ENCODE measurements around the gene FIG4.
"Not testable (repeated sequence)": the region's sequence is repeated elsewhere in the genome, so short reads cannot be mapped to it uniquely, and the experiment has no call there.

The FIG4 gene

GRCh38 chr6:109794201-109794923 lies 103.3 kb downstream of the FIG4 start:
- no peak for DNase-seq

- DNase-seq: no peak
These were observed 105.0 kb downstream of the FIG4 start for GRCh38 chr6:109795994-109796555.

DNA sequence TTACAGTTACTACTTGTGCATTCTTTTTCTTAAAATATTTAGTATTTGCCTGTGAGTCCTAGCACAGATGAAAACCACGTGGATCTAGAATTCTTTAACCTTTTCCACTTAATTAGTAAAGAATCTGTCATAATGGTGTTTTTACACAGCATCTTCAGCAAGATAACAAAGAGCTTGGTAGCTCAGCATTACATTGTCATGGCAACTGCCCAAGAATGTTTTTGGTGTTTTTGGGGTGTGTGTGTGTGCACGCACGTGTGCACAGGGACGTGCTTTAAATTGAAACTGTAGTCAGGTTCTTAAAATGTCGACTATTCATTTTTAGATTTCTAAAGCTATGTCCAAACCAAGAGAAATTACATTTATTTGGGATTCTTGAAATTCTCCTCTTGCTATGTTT lies 108.0 kb downstream of the FIG4 start:
- DNase-seq: no peak

- no peak for DNase-seq
These were observed 108.6 kb downstream of the FIG4 start for GRCh38 chr6:109799664-109800063.

DNA sequence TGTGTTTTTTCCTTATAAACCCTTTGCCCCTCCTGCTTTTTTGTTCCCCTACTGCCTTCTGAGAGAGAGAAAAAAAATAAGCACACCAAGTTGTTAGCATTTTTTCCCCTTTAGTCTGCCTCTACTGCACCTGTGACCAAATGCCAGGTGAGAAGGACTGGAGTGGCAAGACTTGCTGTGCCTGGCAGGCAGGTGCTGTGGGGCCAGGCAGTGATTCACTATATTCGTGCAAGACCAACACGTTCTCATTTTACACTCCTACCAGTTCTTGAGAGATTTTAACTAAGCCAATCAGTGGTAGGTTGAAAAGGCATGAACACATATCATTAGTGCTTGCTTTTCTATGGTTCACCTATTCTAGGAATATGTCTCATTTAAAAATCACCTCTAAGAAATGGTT lies 109.7 kb downstream of the FIG4 start:
- DNase-seq: no peak

DNA sequence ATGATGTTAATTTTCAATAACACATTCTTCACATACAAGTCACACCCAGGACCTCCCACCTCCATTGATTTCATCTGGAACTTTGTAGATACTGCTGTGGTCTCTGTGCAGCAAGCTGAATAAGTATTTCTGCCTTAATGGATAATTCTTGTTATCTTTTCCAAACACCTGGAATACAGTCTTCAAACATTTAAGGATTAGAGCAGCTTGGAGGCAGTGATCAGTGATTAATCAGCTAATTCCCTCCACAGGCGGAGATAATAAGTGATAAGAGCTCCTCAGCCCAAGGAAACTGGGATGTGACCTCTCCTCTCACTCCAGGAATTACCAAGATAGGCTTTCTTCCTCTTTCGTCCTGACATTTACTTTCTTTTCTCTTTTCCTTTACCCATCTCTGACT lies 110.7 kb downstream of the FIG4 start:
- no peak for DNase-seq

DNA sequence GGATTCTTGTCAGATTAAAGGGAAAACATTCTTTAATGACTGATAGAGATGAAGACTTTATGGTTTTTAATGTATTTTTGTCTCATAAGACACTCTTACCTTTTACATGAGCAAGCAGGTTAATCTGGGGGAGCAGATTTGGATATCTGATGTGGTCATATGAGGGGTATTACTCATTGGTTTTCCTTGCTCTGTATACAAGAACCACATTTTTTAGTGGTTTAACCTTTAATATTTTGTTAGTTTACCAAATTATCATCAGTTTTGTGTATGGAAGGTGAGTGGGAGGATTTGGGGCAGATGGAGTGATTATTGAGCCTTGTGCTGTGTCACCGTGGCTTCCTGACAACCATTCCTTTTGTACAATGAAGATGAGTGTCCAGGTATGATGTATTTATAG lies 112.9 kb downstream of the FIG4 start:
- no peak for DNase-seq

GRCh38 chr6:109807881-109808280 lies 116.8 kb downstream of the FIG4 start:
- no peak for DNase-seq

DNA sequence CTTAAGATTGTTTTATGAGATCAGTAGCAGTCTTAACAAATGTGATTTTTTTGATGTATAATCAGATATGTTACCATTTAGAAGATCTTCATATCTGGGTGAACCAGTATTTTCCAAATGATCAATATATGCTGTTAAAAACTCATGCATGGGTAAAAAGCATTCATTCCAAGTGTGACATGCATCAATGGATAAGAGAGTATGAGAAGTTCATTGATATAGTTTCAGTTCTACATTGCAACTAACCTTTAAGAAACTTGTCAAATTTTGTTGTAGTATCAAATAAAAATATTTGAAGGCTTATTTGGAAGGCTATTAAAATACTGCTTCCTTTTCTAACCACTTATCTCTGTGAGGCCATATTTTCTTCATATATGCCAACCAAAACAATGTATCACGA lies 117.7 kb downstream of the FIG4 start:
- DNase-seq: no peak

GRCh38 chr6:109815054-109815453 lies 124.0 kb downstream of the FIG4 start:
- no peak for DNase-seq

- DNase-seq: peak in 1 of 56 donors; percentile 29
These were observed 125.6 kb downstream of the FIG4 start for GRCh38 chr6:109816452-109817374.

GRCh38 chr6:109820706-109821350 lies 129.7 kb downstream of the FIG4 start:
- DNase-seq: no peak

DNA sequence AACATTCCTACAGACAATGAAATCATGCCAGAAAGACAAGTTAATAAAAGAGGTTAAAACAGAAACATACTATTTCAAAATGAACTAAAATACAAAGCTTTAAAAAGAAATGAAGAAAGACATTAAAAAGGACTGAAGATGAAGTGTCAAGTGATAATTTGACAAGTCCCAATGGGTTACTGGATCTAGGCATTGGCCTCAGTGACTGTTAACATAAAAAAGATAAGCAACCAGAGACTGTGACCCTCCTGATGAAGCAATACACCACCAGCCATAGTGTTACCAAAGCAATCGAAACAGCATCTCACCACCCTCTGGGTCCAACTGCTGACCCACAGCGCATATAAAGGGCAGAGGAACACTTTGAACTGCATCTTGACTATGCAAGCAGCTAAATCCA lies 130.3 kb downstream of the FIG4 start:
- DNase-seq: no peak

DNA sequence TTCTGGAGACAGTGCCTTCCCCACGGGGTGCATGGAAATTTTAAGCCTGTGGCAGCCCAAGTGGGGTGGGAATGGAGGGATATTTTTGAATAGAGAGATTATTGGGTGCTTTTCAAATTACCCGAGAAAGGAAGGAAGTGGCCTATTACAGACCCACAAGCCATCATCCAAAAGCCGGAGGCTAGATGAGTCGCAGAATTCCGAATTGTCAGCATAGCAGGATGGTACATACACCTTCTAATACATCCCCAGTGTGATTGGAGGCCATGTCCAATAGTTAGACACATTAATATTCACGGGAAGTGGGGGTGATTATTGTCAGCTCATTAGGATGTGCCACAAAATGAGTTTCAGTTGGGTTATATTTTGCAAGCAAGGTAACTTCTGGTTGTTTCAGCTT lies 133.0 kb downstream of the FIG4 start:
- DNase-seq: no peak

- DNase-seq: no peak
These were observed 135.5 kb downstream of the FIG4 start for GRCh38 chr6:109826551-109826950.

DNA sequence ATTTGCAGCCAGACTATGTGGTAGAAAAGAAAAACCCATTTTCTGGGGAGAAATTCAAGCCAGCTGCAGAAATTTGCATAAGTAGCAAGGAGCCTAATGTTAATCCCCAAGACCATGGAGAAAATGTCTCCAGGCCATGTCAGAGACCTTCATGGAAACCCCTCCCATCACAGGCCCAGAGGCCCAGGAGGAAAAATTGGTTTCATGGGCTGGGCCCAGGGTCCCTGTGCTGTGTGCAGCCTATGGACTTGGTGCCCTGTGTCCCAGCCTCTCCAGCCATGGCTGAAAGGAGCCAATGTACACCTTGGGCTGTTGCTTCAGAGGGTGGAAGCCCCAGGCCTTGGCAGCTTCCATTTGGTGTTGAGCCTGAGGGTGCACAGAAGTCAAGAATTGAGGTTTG lies 140.3 kb downstream of the FIG4 start:
- DNase-seq: not testable (repeated sequence)

- no peak for DNase-seq
These were observed 143.0 kb downstream of the FIG4 start for GRCh38 chr6:109834131-109834530.

GRCh38 chr6:109834595-109835437 lies 143.7 kb downstream of the FIG4 start:
- DNase-seq: no peak

GRCh38 chr6:109840034-109840433 lies 148.9 kb downstream of the FIG4 start:
- DNase-seq: no peak

- DNase-seq: no peak
These were observed 149.7 kb downstream of the FIG4 start for GRCh38 chr6:109840796-109841195.

GRCh38 chr6:109841869-109842268 lies 150.8 kb downstream of the FIG4 start:
- DNase-seq: no peak
